Measurements from ENCODE around the gene BSG. TPM values are rescaled to one million over a fixed set of nuclear protein-coding genes. Genes with fewer than 3 reads are reported as not detected.
"Not testable (repeated sequence)": the region's sequence is repeated elsewhere in the genome, so short reads cannot be mapped to it uniquely, and the experiment has no call there.

The BSG gene
- total and polyA plus RNA-seq, 9 of the 15 experiments (the other 6 are each of a cell fraction or from before 2014, with no cell fraction given) = 4.6 to 495 (median 187) TPM

DNA sequence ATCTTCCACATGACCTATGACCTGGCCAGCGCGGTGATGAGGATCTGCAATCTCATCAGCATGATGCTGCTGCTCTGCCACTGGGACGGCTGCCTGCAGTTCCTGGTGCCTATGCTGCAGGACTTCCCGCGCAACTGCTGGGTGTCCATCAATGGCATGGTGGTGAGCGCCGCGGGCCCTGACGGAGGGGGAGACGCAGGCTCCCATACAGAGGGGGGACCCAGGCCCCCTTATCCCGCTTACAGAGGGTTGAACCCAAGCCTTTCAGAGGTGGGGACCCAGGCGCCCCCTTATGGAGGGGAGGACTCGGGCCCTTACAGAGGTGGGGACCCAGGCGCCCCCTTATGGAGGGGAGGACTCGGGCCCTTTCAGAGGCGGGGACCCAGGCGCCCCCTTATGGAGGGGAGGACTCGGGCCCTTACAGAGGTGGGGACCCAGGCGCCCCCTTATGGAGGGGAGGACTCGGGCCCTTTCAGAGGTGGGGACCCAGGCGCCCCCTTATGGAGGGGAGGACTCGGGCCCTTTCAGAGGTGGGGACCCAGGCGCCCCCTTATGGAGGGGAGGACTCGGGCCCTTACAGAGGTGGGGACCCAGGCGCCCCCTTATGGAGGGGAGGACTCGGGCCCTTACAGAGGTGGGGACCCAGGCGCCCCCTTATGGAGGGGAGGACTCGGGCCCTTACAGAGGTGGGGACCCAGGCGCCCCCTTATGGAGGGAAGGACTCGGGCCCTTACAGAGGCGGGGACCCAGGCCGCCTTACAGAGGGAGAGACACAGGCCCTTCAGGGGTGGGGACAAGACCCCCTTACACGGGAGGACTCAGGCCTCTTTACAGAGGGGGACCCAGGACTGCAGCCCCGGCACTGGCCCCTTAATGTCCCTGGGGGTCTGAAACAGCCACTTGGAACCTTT, 32.9 kb downstream of the BSG start (continued):
- TF ChIP-seq HMGN3 (IDR thresholded peaks at IDR 0.05; ENCODE audit: borderline replicate concordance, extremely low read depth, insufficient read length, low read depth, low read length) = peak; percentile 63
- peak; percentile 29; the same call in 1 of the 2 replicates for TF ChIP-seq SMC3 (conservative IDR thresholded peaks at IDR 0.05; ENCODE audit: insufficient read depth, low read depth, low read length)
- peak; percentile 47; the same call in 1 of the 2 replicates for TF ChIP-seq MEF2A (IDR thresholded peaks at IDR 0.05; ENCODE audit: control insufficient read depth, low read depth, low read length)
- TF ChIP-seq ATF1 (CRISPR knock-in tag; IDR thresholded peaks at IDR 0.05) = peak; percentile 46
- TF ChIP-seq ATF1 (tag; IDR thresholded peaks at IDR 0.05) = not testable (repeated sequence)
- TF ChIP-seq, protein P1, sequence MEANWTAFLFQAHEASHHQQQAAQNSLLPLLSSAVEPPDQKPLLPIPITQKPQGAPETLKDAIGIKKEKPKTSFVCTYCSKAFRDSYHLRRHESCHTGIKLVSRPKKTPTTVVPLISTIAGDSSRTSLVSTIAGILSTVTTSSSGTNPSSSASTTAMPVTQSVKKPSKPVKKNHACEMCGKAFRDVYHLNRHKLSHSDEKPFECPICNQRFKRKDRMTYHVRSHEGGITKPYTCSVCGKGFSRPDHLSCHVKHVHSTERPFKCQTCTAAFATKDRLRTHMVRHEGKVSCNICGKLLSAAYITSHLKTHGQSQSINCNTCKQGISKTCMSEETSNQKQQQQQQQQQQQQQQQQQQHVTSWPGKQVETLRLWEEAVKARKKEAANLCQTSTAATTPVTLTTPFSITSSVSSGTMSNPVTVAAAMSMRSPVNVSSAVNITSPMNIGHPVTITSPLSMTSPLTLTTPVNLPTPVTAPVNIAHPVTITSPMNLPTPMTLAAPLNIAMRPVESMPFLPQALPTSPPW (CRISPR knock-in tag; IDR thresholded peaks at IDR 0.05) = peak; percentile 86
- peak; percentile 86 for TF ChIP-seq SIN3B (IDR thresholded peaks at IDR 0.05; ENCODE audit: low read depth)
- TF ChIP-seq, protein P2, sequence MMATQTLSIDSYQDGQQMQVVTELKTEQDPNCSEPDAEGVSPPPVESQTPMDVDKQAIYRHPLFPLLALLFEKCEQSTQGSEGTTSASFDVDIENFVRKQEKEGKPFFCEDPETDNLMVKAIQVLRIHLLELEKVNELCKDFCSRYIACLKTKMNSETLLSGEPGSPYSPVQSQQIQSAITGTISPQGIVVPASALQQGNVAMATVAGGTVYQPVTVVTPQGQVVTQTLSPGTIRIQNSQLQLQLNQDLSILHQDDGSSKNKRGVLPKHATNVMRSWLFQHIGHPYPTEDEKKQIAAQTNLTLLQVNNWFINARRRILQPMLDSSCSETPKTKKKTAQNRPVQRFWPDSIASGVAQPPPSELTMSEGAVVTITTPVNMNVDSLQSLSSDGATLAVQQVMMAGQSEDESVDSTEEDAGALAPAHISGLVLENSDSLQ (IDR thresholded peaks at IDR 0.05) = peak; percentile 42; the same call in 1 of the 2 replicates
- TF ChIP-seq RAD21 (CRISPR knock-in tag; conservative IDR thresholded peaks at IDR 0.05 in 1 of 2, IDR thresholded peaks at IDR 0.05 in 1 of 2) = peak; percentile 12 to 48; a peak in 2 of 4 replicates
- TF ChIP-seq, protein P3, sequence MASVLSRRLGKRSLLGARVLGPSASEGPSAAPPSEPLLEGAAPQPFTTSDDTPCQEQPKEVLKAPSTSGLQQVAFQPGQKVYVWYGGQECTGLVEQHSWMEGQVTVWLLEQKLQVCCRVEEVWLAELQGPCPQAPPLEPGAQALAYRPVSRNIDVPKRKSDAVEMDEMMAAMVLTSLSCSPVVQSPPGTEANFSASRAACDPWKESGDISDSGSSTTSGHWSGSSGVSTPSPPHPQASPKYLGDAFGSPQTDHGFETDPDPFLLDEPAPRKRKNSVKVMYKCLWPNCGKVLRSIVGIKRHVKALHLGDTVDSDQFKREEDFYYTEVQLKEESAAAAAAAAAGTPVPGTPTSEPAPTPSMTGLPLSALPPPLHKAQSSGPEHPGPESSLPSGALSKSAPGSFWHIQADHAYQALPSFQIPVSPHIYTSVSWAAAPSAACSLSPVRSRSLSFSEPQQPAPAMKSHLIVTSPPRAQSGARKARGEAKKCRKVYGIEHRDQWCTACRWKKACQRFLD (CRISPR knock-in tag; IDR thresholded peaks at IDR 0.05) = 0 out of 2 replicates have a peak, but pooled peaks have one; percentile 43
- peak; percentile 97 for TF ChIP-seq XRCC5 (IDR thresholded peaks at IDR 0.05; ENCODE audit: low read depth, low read length)
- peak; percentile 42; the same call in 1 of the 2 replicates for TF ChIP-seq HDAC2 (IDR thresholded peaks at IDR 0.05)
- TF ChIP-seq, protein P4, sequence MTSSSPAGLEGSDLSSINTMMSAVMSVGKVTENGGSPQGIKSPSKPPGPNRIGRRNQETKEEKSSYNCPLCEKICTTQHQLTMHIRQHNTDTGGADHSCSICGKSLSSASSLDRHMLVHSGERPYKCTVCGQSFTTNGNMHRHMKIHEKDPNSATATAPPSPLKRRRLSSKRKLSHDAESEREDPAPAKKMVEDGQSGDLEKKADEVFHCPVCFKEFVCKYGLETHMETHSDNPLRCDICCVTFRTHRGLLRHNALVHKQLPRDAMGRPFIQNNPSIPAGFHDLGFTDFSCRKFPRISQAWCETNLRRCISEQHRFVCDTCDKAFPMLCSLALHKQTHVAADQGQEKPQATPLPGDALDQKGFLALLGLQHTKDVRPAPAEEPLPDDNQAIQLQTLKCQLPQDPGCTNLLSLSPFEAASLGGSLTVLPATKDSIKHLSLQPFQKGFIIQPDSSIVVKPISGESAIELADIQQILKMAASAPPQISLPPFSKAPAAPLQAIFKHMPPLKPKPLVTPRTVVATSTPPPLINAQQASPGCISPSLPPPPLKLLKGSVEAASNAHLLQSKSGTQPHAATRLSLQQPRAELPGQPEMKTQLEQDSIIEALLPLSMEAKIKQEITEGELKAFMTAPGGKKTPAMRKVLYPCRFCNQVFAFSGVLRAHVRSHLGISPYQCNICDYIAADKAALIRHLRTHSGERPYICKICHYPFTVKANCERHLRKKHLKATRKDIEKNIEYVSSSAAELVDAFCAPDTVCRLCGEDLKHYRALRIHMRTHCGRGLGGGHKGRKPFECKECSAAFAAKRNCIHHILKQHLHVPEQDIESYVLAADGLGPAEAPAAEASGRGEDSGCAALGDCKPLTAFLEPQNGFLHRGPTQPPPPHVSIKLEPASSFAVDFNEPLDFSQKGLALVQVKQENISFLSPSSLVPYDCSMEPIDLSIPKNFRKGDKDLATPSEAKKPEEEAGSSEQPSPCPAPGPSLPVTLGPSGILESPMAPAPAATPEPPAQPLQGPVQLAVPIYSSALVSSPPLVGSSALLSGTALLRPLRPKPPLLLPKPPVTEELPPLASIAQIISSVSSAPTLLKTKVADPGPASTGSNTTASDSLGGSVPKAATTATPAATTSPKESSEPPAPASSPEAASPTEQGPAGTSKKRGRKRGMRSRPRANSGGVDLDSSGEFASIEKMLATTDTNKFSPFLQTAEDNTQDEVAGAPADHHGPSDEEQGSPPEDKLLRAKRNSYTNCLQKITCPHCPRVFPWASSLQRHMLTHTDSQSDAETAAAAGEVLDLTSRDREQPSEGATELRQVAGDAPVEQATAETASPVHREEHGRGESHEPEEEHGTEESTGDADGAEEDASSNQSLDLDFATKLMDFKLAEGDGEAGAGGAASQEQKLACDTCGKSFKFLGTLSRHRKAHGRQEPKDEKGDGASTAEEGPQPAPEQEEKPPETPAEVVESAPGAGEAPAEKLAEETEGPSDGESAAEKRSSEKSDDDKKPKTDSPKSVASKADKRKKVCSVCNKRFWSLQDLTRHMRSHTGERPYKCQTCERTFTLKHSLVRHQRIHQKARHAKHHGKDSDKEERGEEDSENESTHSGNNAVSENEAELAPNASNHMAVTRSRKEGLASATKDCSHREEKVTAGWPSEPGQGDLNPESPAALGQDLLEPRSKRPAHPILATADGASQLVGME (CRISPR knock-in tag; IDR thresholded peaks at IDR 0.05) = peak; percentile 76; the same call in 1 of the 2 replicates
- 0 out of 2 replicates have a peak, but pooled peaks have one; percentile 23 for TF ChIP-seq SMARCA4 (IDR thresholded peaks at IDR 0.05)
- peak; percentile 56; the same call in 1 of the 2 replicates for TF ChIP-seq GABPB1 (CRISPR knock-in tag; IDR thresholded peaks at IDR 0.05)
- TF ChIP-seq TRIM24 (IDR thresholded peaks at IDR 0.05) = 0 out of 4 replicates have a peak, but pooled peaks of 1 of the 2 experiments have one; percentile 11
